T-helper 22 cell (primary cell): ENCODE measurements around the gene TRIM41.
"Not testable (repeated sequence)": the region's sequence is repeated elsewhere in the genome, so short reads cannot be mapped to it uniquely, and the experiment has no call there.

Experiments
- DNase-seq: peaks from one replicate; pipeline ENCODE4 v3.0.0-alpha.2; 2020; ENCODE audit warnings: low read depth

Gene TRIM41

GRCh38 chr5:181255836-181256578, 32.9 kb downstream of the TRIM41 start:
- no peak for DNase-seq

- DNase-seq, result no peak
These were observed 35.5 kb downstream of the TRIM41 start for GRCh38 chr5:181258576-181258975.

GRCh38 chr5:181259283-181259682, 36.2 kb downstream of the TRIM41 start:
- DNase-seq, result no peak

GRCh38 chr5:181259974-181260719, 37.1 kb downstream of the TRIM41 start:
- DNase-seq, result no peak

GRCh38 chr5:181260720-181261319, 37.7 kb downstream of the TRIM41 start, which contains the start of gene TRIM52:
Gene TRIM52, minus strand, starts transcription at chr5:181261143. Its CDS starts 330 bp downstream, at chr5:181260813.
- peak; percentile 88 for DNase-seq

- no peak for DNase-seq
These were observed 38.4 kb downstream of the TRIM41 start for GRCh38 chr5:181261320-181262049.

GRCh38 chr5:181263633-181264032, 40.6 kb downstream of the TRIM41 start:
- DNase-seq, result no peak

- DNase-seq, result no peak
These were observed 42.1 kb downstream of the TRIM41 start for GRCh38 chr5:181265092-181265671.

GRCh38 chr5:181267291-181267904, 44.3 kb downstream of the TRIM41 start:
- not testable (repeated sequence) for DNase-seq

- not testable (repeated sequence) for DNase-seq
These were observed 44.8 kb downstream of the TRIM41 start for GRCh38 chr5:181267907-181268306.

- DNase-seq, result no peak
These were observed 48.0 kb downstream of the TRIM41 start for GRCh38 chr5:181271081-181271480.

GRCh38 chr5:181273433-181273744, 50.3 kb downstream of the TRIM41 start:
- DNase-seq, result not testable (repeated sequence)

- no peak for DNase-seq
These were observed 57.2 kb downstream of the TRIM41 start for GRCh38 chr5:181280251-181280762.

- DNase-seq, result no peak
These were observed 58.2 kb downstream of the TRIM41 start for GRCh38 chr5:181281077-181281983.

GRCh38 chr5:181281984-181282316, 58.9 kb downstream of the TRIM41 start:
- no peak for DNase-seq

GRCh38 chr5:181282415-181282814, 59.3 kb downstream of the TRIM41 start:
- not testable (repeated sequence) for DNase-seq

GRCh38 chr5:181282874-181283273, 59.8 kb downstream of the TRIM41 start:
- no peak for DNase-seq

- DNase-seq, result no peak
These were observed 60.3 kb downstream of the TRIM41 start for GRCh38 chr5:181283347-181283746.

GRCh38 chr5:181283841-181284755, 61.0 kb downstream of the TRIM41 start:
- DNase-seq, result not testable (repeated sequence)
